HG03342 (cell line): ENCODE measurements around the gene FAM53C.

Experiments used
- ATAC-seq: cut with Tn5 transposase; IDR thresholded peaks from one replicate; pipeline ENCODE4 v1.9.1; 2021; ENCODE audit warnings: mild to moderate bottlenecking, moderate library complexity; ENCODE audit not compliant: unreplicated experiment

FAM53C gene

GRCh38 chr5:138350563-138350890 lies 12.5 kb downstream of the FAM53C start:
- no peak for ATAC-seq

GRCh38 chr5:138351056-138351455 lies 13.0 kb downstream of the FAM53C start:
- no peak for ATAC-seq

- no peak for ATAC-seq
Measured at GRCh38 chr5:138351517-138351916, 13.5 kb downstream of the FAM53C start.

DNA sequence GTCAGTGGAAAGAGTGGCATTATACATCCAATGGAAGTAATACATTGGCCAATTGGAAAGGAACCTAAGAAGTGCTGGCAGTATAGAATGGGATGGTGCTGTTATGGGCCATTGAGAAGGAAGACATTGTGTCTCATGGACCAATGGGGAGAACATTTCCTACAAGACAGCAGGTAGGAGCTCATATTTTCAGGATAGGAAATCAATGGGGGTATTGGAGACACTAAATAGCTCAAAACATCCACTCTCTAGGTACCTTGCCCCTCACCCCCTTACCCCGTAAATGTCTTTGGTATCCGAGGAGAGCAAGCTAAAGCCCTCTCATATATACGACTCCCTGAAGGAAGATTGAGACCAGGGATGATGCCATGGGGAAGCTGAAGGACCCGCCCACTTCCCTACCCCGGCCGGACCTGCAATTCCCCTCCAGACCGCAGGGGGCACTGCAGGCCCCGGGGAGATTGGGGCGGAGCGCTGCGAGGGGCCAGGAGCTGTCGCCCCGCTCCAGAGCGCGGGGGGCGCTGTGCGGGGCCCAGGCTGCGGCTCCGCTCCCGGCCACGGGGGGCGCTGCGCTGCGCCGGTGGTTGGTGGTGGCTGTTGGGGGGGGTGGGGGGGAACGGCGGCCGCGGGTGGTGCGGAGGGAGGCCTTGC lies 14.1 kb downstream of the FAM53C start, which contains the start of gene KDM3B:
KDM3B (plus strand) TSS at position 615 of the 651 bp plus-strand sequence. CDS start 111 bp downstream, outside the sequence.
- peak; percentile 69 for ATAC-seq

GRCh38 chr5:138352722-138353559 lies 14.9 kb downstream of the FAM53C start:
- ATAC-seq, result peak; percentile 36

GRCh38 chr5:138353560-138354080 lies 15.6 kb downstream of the FAM53C start:
- no peak for ATAC-seq

DNA sequence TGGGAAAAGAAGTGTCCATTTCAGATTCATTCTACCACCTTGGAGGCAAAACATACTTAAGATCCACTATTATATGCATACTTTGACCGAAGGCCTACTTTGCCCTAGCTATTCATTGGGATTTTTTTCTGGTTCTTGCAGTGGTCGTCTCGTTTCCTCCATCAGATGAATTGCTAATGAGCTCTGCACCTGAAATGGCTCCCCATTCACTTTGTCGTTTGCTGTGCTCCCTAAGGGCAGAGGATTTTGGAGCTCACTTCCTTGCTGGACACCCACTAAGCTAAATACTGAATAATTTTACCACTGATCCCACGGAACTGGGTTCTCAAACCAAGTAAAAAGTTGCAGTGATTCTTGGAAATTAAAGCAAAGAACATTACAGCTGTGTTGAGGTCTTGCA lies 16.3 kb downstream of the FAM53C start:
- no peak for ATAC-seq

DNA sequence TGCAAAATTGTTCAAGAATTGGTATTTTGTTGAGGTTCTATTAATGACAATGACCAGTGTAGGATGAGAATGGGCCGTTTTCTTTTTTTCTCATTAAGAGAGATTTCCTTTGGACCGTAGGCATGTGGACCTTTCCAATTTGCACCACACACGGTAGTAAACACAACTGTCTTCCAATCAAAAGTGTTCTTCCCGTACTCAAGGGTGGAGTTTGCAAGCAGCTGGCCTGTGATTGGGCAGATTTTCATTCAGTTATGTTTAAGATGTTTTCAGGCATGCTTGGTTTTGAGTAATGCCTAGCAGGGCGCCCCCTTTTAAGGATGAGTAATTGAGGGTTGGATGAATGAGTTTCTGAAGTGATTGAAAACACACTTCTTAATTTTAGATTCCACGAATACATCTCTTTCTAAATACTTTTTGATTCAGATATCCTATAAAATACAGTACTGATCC lies 16.9 kb downstream of the FAM53C start:
- no peak for ATAC-seq

GRCh38 chr5:138359621-138360020 lies 21.6 kb downstream of the FAM53C start:
- ATAC-seq, result no peak

GRCh38 chr5:138360941-138361452 lies 22.9 kb downstream of the FAM53C start:
- ATAC-seq, result no peak

DNA sequence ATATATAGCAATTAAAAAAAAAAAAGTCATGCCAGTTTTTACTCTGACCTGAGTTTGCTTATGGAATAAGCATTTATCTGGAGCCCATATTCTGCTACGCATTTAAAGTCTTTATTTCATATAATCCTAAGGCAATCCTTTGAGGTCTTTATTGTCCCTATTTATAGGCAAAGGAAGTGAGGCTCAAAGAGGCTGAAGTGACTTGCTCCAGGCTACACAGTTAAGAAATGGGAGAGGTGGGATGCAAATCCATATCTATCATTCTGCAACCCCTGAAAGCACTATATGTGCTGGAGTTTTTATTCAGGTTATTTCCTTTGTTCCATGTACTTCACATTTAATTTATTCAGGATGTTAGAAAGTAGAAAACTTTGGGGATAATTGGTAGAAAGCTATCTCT lies 26.5 kb downstream of the FAM53C start:
- ATAC-seq, result no peak

DNA sequence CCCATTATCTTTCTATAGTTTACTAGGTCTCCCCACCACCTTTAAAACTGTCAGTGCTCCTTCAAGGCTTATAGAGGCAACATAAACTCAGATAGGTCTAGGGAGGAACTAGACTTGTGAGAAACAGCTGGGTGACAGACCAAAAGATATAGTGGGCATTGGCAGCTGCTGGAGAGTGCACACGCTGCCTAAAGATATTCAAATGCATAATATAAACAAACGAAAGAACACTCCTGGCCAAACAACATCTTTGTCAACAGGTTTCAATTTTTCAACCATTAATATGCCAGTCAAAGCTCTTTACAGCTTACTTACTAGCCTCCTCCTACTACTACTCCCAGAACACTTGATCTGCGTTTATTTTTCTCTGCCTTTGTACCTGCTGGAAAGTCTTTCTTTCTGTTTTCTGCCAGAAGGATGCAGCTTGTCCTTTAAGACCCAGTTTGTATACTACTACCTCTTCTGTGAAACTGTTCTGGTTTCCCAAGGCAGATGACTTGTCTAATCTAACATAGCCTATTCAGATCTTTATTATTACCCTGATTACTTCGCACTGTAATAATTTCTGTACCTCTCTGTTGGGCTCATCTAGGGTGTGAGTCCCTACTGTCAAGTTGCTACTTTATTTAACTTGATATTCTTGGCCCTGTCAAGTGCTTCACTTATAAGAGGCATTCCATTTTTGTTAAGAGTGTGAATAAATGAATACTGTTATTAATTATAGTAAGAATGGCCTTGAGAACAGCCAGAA lies 28.7 kb downstream of the FAM53C start:
- ATAC-seq, result no peak

DNA sequence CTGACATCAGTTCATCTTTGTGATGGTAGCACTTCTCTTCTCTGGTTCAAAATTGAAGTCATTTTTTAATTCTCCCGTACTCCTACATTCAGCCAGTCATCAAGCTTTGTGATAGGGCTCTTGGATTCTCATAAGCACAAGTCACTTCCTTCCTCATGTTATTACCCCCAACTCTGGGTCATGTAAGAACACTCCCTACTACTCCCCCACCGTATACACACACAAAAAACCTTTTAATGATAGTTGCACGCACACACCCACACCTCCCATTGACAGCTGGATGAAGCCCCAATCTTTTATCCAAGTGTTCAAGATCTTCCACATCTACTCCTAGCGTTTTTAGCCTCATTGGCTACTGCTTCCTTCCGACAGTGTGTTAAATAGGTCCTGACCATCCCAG lies 31.2 kb downstream of the FAM53C start:
- no peak for ATAC-seq

GRCh38 chr5:138369706-138370105 lies 31.6 kb downstream of the FAM53C start:
- ATAC-seq, result no peak

DNA sequence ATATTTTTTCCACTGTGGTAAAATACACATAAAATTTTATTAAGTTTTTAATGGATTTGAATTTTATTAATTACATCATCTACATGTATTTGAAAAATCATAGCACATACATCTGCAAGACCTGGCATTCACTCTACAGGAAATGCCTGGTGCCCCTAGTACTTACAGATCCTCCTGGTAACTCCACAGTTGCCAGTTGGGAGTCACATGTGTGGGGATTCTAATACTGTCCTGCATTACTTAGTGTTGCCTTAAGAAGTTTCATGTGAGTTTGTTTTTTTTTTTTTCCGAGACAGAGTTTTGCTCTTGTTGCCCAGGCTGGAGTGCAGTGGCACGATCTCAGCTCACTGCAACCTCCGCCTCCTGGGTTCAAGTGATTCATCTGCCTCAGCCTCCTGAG lies 32.5 kb downstream of the FAM53C start:
- no peak for ATAC-seq

DNA sequence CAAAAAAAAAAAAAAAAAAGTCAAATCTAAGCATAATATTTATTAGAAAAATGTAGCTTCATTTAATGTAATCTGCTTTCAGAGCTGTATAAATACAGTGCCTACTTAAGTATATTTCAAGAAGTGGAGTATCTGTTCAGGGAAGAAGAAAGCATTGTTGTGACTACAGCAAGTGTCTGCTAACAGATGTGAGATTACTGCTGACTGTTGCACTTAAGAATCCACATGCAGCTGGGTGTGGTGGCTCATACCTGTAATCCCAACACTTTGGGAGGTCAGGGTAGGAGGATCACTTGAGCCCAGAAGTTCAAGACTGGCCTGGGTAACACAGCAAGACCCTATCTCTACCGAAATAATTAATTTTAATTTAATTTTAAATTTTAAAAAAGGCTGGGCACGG lies 33.4 kb downstream of the FAM53C start:
- no peak for ATAC-seq

- ATAC-seq, result peak; percentile 71
Measured at GRCh38 chr5:138372225-138372624, 34.2 kb downstream of the FAM53C start.

- ATAC-seq, result no peak
Measured at GRCh38 chr5:138372653-138373052, 34.6 kb downstream of the FAM53C start.

DNA sequence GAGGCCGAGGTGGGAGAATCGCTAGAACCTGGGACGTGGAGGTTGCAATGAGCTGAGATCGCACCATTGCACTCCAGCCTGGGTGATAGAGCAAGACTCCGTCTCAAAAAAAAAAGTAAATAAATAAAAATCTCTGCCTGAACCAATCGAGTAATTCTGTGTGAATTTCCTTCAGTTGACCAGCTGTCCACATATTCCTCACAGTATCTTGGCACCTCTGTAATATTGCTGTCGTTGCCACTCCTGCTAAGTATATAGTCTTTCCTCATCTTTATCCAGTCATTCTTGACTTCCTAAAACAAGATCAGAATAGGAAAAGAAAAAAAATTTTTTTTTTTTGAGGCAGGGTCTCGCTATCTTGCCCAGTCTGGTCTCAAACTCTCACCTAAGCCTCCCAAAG lies 44.3 kb downstream of the FAM53C start:
- no peak for ATAC-seq

DNA sequence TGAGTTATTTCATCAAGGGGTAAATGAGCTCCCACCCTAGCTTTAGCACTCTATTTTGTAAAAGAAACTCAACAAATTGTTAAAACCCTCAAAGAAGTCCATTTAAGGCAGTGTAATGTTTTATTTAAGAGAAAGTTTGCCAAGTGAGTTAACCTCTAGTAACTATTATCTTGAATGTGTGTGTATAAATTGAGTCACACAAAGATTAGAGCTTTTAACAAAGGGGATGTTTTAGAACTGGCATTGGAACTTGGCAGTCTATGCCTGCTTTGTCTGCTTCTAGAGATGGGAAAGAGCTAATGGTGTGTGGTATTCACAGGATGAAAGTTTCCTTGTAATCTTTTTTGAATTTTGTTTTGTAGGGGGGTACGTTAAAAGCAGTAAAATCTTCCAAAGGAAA lies 47.6 kb downstream of the FAM53C start:
- no peak for ATAC-seq

- ATAC-seq, result no peak
Measured at GRCh38 chr5:138386290-138386689, 48.2 kb downstream of the FAM53C start.
